IMR-90 (cell line): ENCODE results near the gene KANK3. TPM values are rescaled to one million over a fixed set of nuclear protein-coding genes. Genes with fewer than 3 reads are reported as not detected.

Experiments
- ATAC-seq: fragments of 200-7000 bp; cut with Tn5 transposase; 2 replicates; pipeline ENCODE4 v1.9.1; 2020; ENCODE audit warnings: low read depth, mild to moderate bottlenecking, moderate library complexity
- BruUV-seq: library from RNA; stranded (reverse); fragments of 400-500 nt; replicated peaks from 2 replicates; lab custom pipeline; 2021; lab: Mats Ljungman, UMichigan
- CTCF ChIA-PET: fragments of 300-600 bp; formaldehyde crosslinking; extraction: SDS; loops from one replicate; lab custom pipeline; 2021; ENCODE audit warnings: antibody characterized with exemption; lab: Yijun Ruan, JAX
- POLR2A ChIA-PET: fragments of 300-600 bp; sonication (Branson Sonifier 250); formaldehyde crosslinking; loops from one replicate; lab custom pipeline; 2022; ENCODE audit warnings: antibody characterized with exemption; ENCODE audit not compliant: unreplicated experiment; lab: Charles Lee
- DNase-seq: peaks from one replicate; pipeline ENCODE4 v3.0.0; 2013
- H2AFZ ChIP-seq: replicated peaks from 2 replicates; pipeline ENCODE3; 2013; ENCODE audit warnings: low read length, mild to moderate bottlenecking; ENCODE audit not compliant: poor library complexity
- H2AK5ac ChIP-seq: 2 replicates; pipeline ENCODE4 v1.6.1; 2013; ENCODE audit warnings: low read depth, low read length, inconsistent platforms
- H2AK9ac ChIP-seq: replicated peaks from 2 replicates; pipeline ENCODE3; 2013; ENCODE audit warnings: mild to moderate bottlenecking, low read depth, low read length, moderate library complexity; ENCODE audit not compliant: poor library complexity
- H2BK120ac ChIP-seq: 2 replicates; pipeline ENCODE4 v1.6.1; 2013; ENCODE audit warnings: low read depth, low read length, inconsistent platforms
- H2BK15ac ChIP-seq: 3 replicates; pipeline ENCODE4 v1.6.1; 2013; ENCODE audit warnings: low read depth, low read length, inconsistent platforms
- H2BK20ac ChIP-seq: 2 replicates; pipeline ENCODE4 v1.6.1; 2013; ENCODE audit warnings: low read depth, mild to moderate bottlenecking, inconsistent platforms, low read length, moderate library complexity
- H2BK5ac ChIP-seq: 2 replicates; pipeline ENCODE4 v1.6.1; 2013; ENCODE audit warnings: mild to moderate bottlenecking, low read depth, low read length, inconsistent platforms; ENCODE audit not compliant: poor library complexity, severe bottlenecking
- H3K14ac ChIP-seq: replicated peaks from 2 replicates; pipeline ENCODE4 v1.6.1; 2013; ENCODE audit warnings: low read depth, low read length, inconsistent platforms
- H3K18ac ChIP-seq: 2 replicates; pipeline ENCODE4 v1.6.1; 2013; ENCODE audit warnings: low read depth, low read length, control low read depth
- H3K23ac ChIP-seq: 2 replicates; pipeline ENCODE4 v1.6.1; 2013; ENCODE audit warnings: low read depth, low read length, inconsistent platforms
- H3K27ac ChIP-seq: 2 replicates; pipeline ENCODE4 v1.5.1; 2013; ENCODE audit warnings: mild to moderate bottlenecking, control low read depth, low read length; ENCODE audit not compliant: insufficient read depth
- H3K27me3 ChIP-seq: 2 replicates; pipeline ENCODE4 v1.6.1; 2013; ENCODE audit warnings: low read length; ENCODE audit not compliant: control insufficient read depth, insufficient read depth
- H3K36me3 ChIP-seq: 2 replicates; pipeline ENCODE4 v1.6.1; 2013; ENCODE audit warnings: low read length, mixed read lengths; ENCODE audit not compliant: control insufficient read depth, insufficient read depth
- H3K4ac ChIP-seq: 2 replicates; pipeline ENCODE4 v1.6.1; 2013; ENCODE audit warnings: low read depth, low read length, inconsistent platforms
- H3K4me1 ChIP-seq: 2 replicates; pipeline ENCODE4 v1.6.1; 2013; ENCODE audit warnings: low read length, mixed read lengths; ENCODE audit not compliant: control insufficient read depth, insufficient read depth
- H3K4me2 ChIP-seq: 2 replicates; pipeline ENCODE4 v1.6.1; 2013; ENCODE audit warnings: low read depth, mild to moderate bottlenecking, control low read depth, low read length, moderate library complexity
- H3K4me3 ChIP-seq: 2 replicates; pipeline ENCODE4 v1.5.1; 2013; ENCODE audit warnings: low read depth, mild to moderate bottlenecking, control low read depth, low read length, moderate library complexity; ENCODE audit not compliant: insufficient read depth
- H3K56ac ChIP-seq: 2 replicates; pipeline ENCODE4 v1.6.1; 2013; ENCODE audit warnings: low read length, inconsistent platforms; ENCODE audit not compliant: insufficient read depth; ENCODE audit errors: extremely low read depth
- H3K79me1 ChIP-seq, 2 experiments: 2 replicates each; pipeline ENCODE4 v1.6.1; 2013; ENCODE audit warnings: low read length in 2 of 2, inconsistent platforms in 1 of 2, low read depth in 1 of 2
- H3K9ac ChIP-seq: 2 replicates; pipeline ENCODE4 v1.6.1; 2013; ENCODE audit warnings: low read depth, low read length, control low read depth
- H3K9me1 ChIP-seq: 2 replicates; pipeline ENCODE4 v1.6.1; 2013; ENCODE audit warnings: low read length, inconsistent platforms; ENCODE audit not compliant: insufficient read depth
- H3K9me3 ChIP-seq: 2 replicates; pipeline ENCODE4 v1.6.1; 2013; ENCODE audit warnings: low read length; ENCODE audit not compliant: control insufficient read depth, insufficient read depth
- H4K20me1 ChIP-seq: 2 replicates; pipeline ENCODE4 v1.6.1; 2013; ENCODE audit warnings: low read length, inconsistent platforms; ENCODE audit not compliant: insufficient read depth
- H4K5ac ChIP-seq: 2 replicates; pipeline ENCODE4 v1.6.1; 2013; ENCODE audit warnings: mild to moderate bottlenecking, low read depth, low read length, control low read depth
- H4K8ac ChIP-seq, 2 experiments: 2 replicates each; pipeline ENCODE4 v1.6.1; 2013; ENCODE audit warnings: low read depth in 2 of 2, low read length in 2 of 2, control low read depth in 1 of 2, inconsistent platforms in 1 of 2
- H4K91ac ChIP-seq: 2 replicates; pipeline ENCODE4 v1.6.1; 2013; ENCODE audit warnings: low read depth, low read length, inconsistent platforms; ENCODE audit not compliant: insufficient read depth
- BHLHE40 ChIP-seq: fragments of 150-350 bp; IDR thresholded peaks from 2 replicates; pipeline ENCODE4 v1.6.1; 2016; ENCODE audit warnings: mild to moderate bottlenecking, low read depth, low read length
- CEBPB ChIP-seq: IDR thresholded peaks from 2 replicates; pipeline ENCODE4 v1.6.1; 2012; ENCODE audit warnings: low read depth, low read length, improper control_type of control experiment
- CHD1 ChIP-seq: IDR thresholded peaks from 2 replicates; pipeline ENCODE4 v1.6.1; 2012; ENCODE audit warnings: low read depth, low read length, improper control_type of control experiment
- CTCF ChIP-seq: conservative IDR thresholded peaks from 2 replicates; pipeline ENCODE4 v1.5.1; 2012; ENCODE audit warnings: mild to moderate bottlenecking, low read depth, low read length, improper control_type of control experiment
- ELK1 ChIP-seq: fragments of 150-350 bp; IDR thresholded peaks from 2 replicates; pipeline ENCODE4 v1.6.1; 2016; ENCODE audit warnings: low read depth, mild to moderate bottlenecking, low read length, moderate library complexity, borderline replicate concordance
- MAFK ChIP-seq: IDR thresholded peaks from 2 replicates; pipeline ENCODE4 v1.6.1; 2012; ENCODE audit warnings: low read depth, low read length, improper control_type of control experiment
- MAZ ChIP-seq: IDR thresholded peaks from 2 replicates; pipeline ENCODE4 v1.6.1; 2012; ENCODE audit warnings: low read depth, mild to moderate bottlenecking, low read length, improper control_type of control experiment, moderate library complexity, borderline replicate concordance
- MXI1 ChIP-seq: IDR thresholded peaks from 2 replicates; pipeline ENCODE4 v1.6.1; 2012; ENCODE audit warnings: low read depth, mild to moderate bottlenecking, low read length, moderate library complexity, borderline replicate concordance
- NFE2L2 ChIP-seq: fragments of 150-350 bp; IDR thresholded peaks from 2 replicates; pipeline ENCODE4 v1.6.1; 2016; ENCODE audit warnings: low read depth, mild to moderate bottlenecking, low read length
- RFX5 ChIP-seq: IDR thresholded peaks from 2 replicates; pipeline ENCODE4 v1.8.0; 2012; ENCODE audit warnings: low read depth, mild to moderate bottlenecking, low read length, moderate library complexity
- USF2 ChIP-seq: fragments of 150-350 bp; IDR thresholded peaks from 2 replicates; pipeline ENCODE4 v1.6.1; 2017; ENCODE audit warnings: mild to moderate bottlenecking, antibody characterized with exemption, low read length, low read depth
- WGBS, 2 experiments: methylation state at CpG; one replicate each; pipeline versions ENCODE4 v1.1.5 to v1.1.7; 2013; ENCODE audit warnings: missing lambda C conversion rate in 2 of 2; ENCODE audit not compliant: insufficient read length in 1 of 2; ENCODE audit errors: extremely low coverage in 2 of 2; 5-methylcytosine and 5-hydroxymethylcytosine counted together
- dilution Hi-C: fragments of 300-500 bp; cut with HindIII; formaldehyde crosslinking; loops from one replicate; pipeline ENCODE4 v1.14.3; 2018; ENCODE audit warnings: low sequenced_read_pairs; ENCODE audit not compliant: unreplicated experiment
- in situ Hi-C: fragments of 300-500 bp; cut with MboI; formaldehyde crosslinking; loops from 3 replicates; pipeline ENCODE4 v1.14.3; 2019; ENCODE audit warnings: low sequenced_read_pairs, inconsistent platforms, mixed read lengths
- intact Hi-C: fragments of 100-400 bp; cut with micrococcal nuclease; formaldehyde crosslinking; loops from 2 replicates; pipeline ENCODE4 v1.10.0; 2022
- polyA plus RNA-seq, 3 experiments: library from polyadenylated mRNA; depleted of rRNA; stranded (reverse); fragments of >200 nt; gene quantifications; 2 replicates each; pipeline ENCODE4 v1.2.3, GENCODE V29; 2012; ENCODE audit warnings: low replicate concordance in 1 of 3
- total RNA-seq: library from RNA; depleted of rRNA; stranded (reverse); fragments of >200 nt; gene quantifications from 2 replicates; pipeline ENCODE4 v1.2.3, GENCODE V29; 2012

Gene KANK3
- total and polyA plus RNA-seq, 2 of the 4 experiments (the other 2 are of a cell fraction) = 0.07 TPM; not detected in 1

GRCh38 chr19:8363803-8364771 lies 21.0 kb upstream of the KANK3 start, which contains the start of gene ANGPTL4:
TSS of gene ANGPTL4 (plus strand) at chr19:8364155. CDS start at chr19:8364322, 167 bp downstream.
- peak within 1 kb of the TSS; percentile 63 for H4K91ac ChIP-seq
- ATAC-seq (peak; percentile 55), DNase-seq (peak; percentile 55)
- H4K20me1 ChIP-seq = peaks cover 16% of the 10 kb centered on the region
- H2AK9ac ChIP-seq = peak within 1 kb of the TSS; percentile 88
- peak within 1 kb of the TSS; percentile 63; the same call in 1 of the 2 replicates for H3K56ac ChIP-seq
- peak within 1 kb of the TSS; percentile 78 for H2BK5ac ChIP-seq
- dilution Hi-C loops = no loop called here
- peak within 1 kb of the TSS; percentile 60 for H3K4ac ChIP-seq
- peak within 1 kb of the TSS; percentile 81 for H3K27ac ChIP-seq
- H3K9me3 ChIP-seq = no peaks in the 10 kb centered on the region
- H2AFZ ChIP-seq = peak within 1 kb of the TSS; percentile 89
- H3K36me3 ChIP-seq = peaks cover 4% of the 10 kb centered on the region; the same call in 1 of the 2 replicates
- peak within 1 kb of the TSS; percentile 50 to 72; a peak in 3 of 4 replicates for H4K8ac ChIP-seq
- H4K5ac ChIP-seq = peak within 1 kb of the TSS; percentile 49
- intact Hi-C loops = no loop called here
- peak within 1 kb of the TSS; percentile 82; the same call in 1 of the 2 replicates for H3K23ac ChIP-seq
- peaks cover 8 to 36% of the 10 kb centered on the region in 2 experiments; a peak in 3 of 4 replicates for H3K79me1 ChIP-seq
- H2BK15ac ChIP-seq = peak within 1 kb of the TSS; percentile 7; the same call in 2 of the 3 replicates
- BruUV-seq = no TSS peak
- peak within 1 kb of the TSS; percentile 63; the same call in 1 of the 2 replicates for H3K14ac ChIP-seq
- ChIA-PET CTCF (interaction anchor here (1.0 to 1.1 kb wide), 2 partner anchors 9 to 217 kb away, joined by 3 read pairs; no protein-coding TSS in a partner anchor), POLR2A (interaction anchor here (0.5 kb wide), 1 partner anchor 46 kb away, joined by 3 read pairs; no protein-coding TSS in a partner anchor)
- H2BK120ac ChIP-seq = peak within 1 kb of the TSS; percentile 56
- peak within 1 kb of the TSS; percentile 55 for H3K18ac ChIP-seq
- peak within 1 kb of the TSS; percentile 28; the same call in 1 of the 2 replicates for H2BK20ac ChIP-seq
- H2AK5ac ChIP-seq = peak within 1 kb of the TSS; percentile 61
- 2% methylated on average over 23 of the region's 81 CpGs; no CpG with 5 or more reads in 1 of the 2 experiments for WGBS, 2 experiments
- H3K4me1 ChIP-seq = peaks cover 25% of the 10 kb centered on the region
- no peaks in the 10 kb centered on the region for H3K27me3 ChIP-seq
- H3K9ac ChIP-seq = peak within 1 kb of the TSS; percentile 75; the same call in 1 of the 2 replicates
- peak within 1 kb of the TSS; percentile 95 for H3K4me2 ChIP-seq
- in situ Hi-C loops = no loop called here
- H3K9me1 ChIP-seq = peaks cover 19% of the 10 kb centered on the region
- peak within 1 kb of the TSS; percentile 70 for H3K4me3 ChIP-seq
- TF ChIP-seq USF2 = no peak
- TF ChIP-seq MXI1 = 0 out of 2 replicates have a peak, but pooled peaks have one; percentile 53
- peak; percentile 59; the same call in 1 of the 2 replicates for TF ChIP-seq MAZ
- no peak for TF ChIP-seq ELK1
- 0 out of 2 replicates have a peak, but pooled peaks have one; percentile 12 for TF ChIP-seq CTCF
- TF ChIP-seq CHD1 = peak; percentile 80
- no peak for TF ChIP-seq NFE2L2
- peak; percentile 83 for TF ChIP-seq BHLHE40
- no peak for TF ChIP-seq MAFK
- no peak for TF ChIP-seq RFX5
- no peak for TF ChIP-seq CEBPB
